ENCODE measurements around the gene FIG4.

FIG4 gene

GRCh38 chr6:109794201-109794923, 103.3 kb downstream of the FIG4 start:
- H3K4me3 ChIP-seq (ENCODE audit: low read depth, low read length) = no peak overlapping the region
- in situ Hi-C loops (cut with HindIII; ENCODE audit: low sequenced_read_pairs) = no loop called here
- DNase-seq (ENCODE audit: low read depth) = no peak
- no peak for TF ChIP-seq CTCF (IDR thresholded peaks at IDR 0.05; ENCODE audit: low read depth, low read length, missing control alignments)

DNA sequence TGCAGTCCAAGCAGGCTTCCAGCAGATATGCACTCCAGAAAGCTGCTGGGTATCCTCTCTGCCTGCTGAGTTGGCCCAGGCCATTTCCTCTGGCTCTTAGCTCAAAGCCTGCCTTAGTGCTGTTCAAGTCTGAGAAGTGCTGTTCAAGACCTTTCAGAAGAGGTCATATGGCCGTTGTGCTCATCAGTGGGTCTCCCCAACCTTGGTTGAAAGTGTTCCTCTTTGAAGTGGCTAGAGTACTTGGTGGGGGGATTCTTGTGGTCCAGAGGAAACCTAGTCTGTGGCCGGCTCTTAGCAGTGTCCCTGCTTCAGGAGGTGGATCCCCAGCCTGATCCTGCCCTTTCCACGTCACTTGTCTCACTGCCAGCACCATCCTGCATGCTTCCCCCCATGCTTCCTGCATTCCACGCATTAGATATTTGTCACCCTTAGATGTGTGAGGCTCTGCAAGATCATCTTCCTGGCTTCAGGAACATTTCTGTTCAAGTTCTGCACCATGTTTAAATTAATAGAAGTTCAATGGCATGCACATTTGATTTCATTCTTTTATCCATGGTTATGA, 105.0 kb downstream of the FIG4 start:
- no peak for TF ChIP-seq CTCF (IDR thresholded peaks at IDR 0.05; ENCODE audit: low read depth, low read length, missing control alignments)
- in situ Hi-C loops (cut with HindIII; ENCODE audit: low sequenced_read_pairs) = no loop called here
- H3K4me3 ChIP-seq (ENCODE audit: low read depth, low read length) = no peak overlapping the region
- peak; percentile 50 for DNase-seq (ENCODE audit: low read depth)

- in situ Hi-C loops (cut with HindIII; ENCODE audit: low sequenced_read_pairs) = no loop called here
- no peak for TF ChIP-seq CTCF (IDR thresholded peaks at IDR 0.05; ENCODE audit: low read depth, low read length, missing control alignments)
- no peak for DNase-seq (ENCODE audit: low read depth)
- H3K4me3 ChIP-seq (ENCODE audit: low read depth, low read length) = no peak overlapping the region
Measured at GRCh38 chr6:109799129-109799528, 108.0 kb downstream of the FIG4 start.

GRCh38 chr6:109799664-109800063, 108.6 kb downstream of the FIG4 start:
- TF ChIP-seq CTCF (IDR thresholded peaks at IDR 0.05; ENCODE audit: low read depth, low read length, missing control alignments) = no peak
- DNase-seq (ENCODE audit: low read depth) = no peak
- in situ Hi-C loops (cut with HindIII; ENCODE audit: low sequenced_read_pairs) = no loop called here

GRCh38 chr6:109800771-109801170, 109.7 kb downstream of the FIG4 start:
- DNase-seq (ENCODE audit: low read depth) = no peak
- in situ Hi-C loops (cut with HindIII; ENCODE audit: low sequenced_read_pairs) = no loop called here
- H3K4me3 ChIP-seq (ENCODE audit: low read depth, low read length) = no peak overlapping the region
- no peak for TF ChIP-seq CTCF (IDR thresholded peaks at IDR 0.05; ENCODE audit: low read depth, low read length, missing control alignments)

More at GRCh38 chr6:109799664-109800063, 108.6 kb downstream of the FIG4 start:
- no peak overlapping the region for H3K4me3 ChIP-seq (ENCODE audit: low read depth, low read length)

GRCh38 chr6:109801794-109802193, 110.7 kb downstream of the FIG4 start:
- TF ChIP-seq CTCF (IDR thresholded peaks at IDR 0.05; ENCODE audit: low read depth, low read length, missing control alignments) = no peak
- no peak for DNase-seq (ENCODE audit: low read depth)
- in situ Hi-C loops (cut with HindIII; ENCODE audit: low sequenced_read_pairs) = no loop called here
- no peak overlapping the region for H3K4me3 ChIP-seq (ENCODE audit: low read depth, low read length)
